CD4-positive, alpha-beta T cell treated with Interleukin-4 for 4 hours (primary cell): Measurements from ENCODE around the gene SLC35B3.
"Not testable (repeated sequence)": the region's sequence is repeated elsewhere in the genome, so short reads cannot be mapped to it uniquely, and the experiment has no call there.

Experiments
- DNase-seq: peaks from one replicate; pipeline ENCODE4 v3.0.0-alpha.2; 2020

SLC35B3 gene

GRCh38 chr6:8405946-8406345 lies 29.4 kb downstream of the SLC35B3 start:
- DNase-seq = not testable (repeated sequence)

GRCh38 chr6:8402546-8402945 lies 32.8 kb downstream of the SLC35B3 start:
- DNase-seq = no peak

GRCh38 chr6:8400663-8401062 lies 34.7 kb downstream of the SLC35B3 start:
- DNase-seq = no peak

GRCh38 chr6:8392569-8392968 lies 42.8 kb downstream of the SLC35B3 start:
- DNase-seq = no peak

- no peak for DNase-seq
Observed at GRCh38 chr6:8391934-8392333, 43.4 kb downstream of the SLC35B3 start.

GRCh38 chr6:8389036-8389818 lies 46.1 kb downstream of the SLC35B3 start:
- DNase-seq = no peak

- DNase-seq = no peak
Observed at GRCh38 chr6:8387942-8388437, 47.4 kb downstream of the SLC35B3 start.

- DNase-seq = no peak
Observed at GRCh38 chr6:8383584-8383983, 51.8 kb downstream of the SLC35B3 start.

GRCh38 chr6:8382434-8382833 lies 52.9 kb downstream of the SLC35B3 start:
- DNase-seq = no peak

GRCh38 chr6:8375916-8376315 lies 59.4 kb downstream of the SLC35B3 start:
- DNase-seq = no peak
